Measurements from ENCODE around the gene ATP11A.

- TF ChIP-seq CTCF (IDR thresholded peaks at IDR 0.05) (no peak), POLR2AphosphoS5 (IDR thresholded peaks at IDR 0.05) (no peak), POLR2A (IDR thresholded peaks at IDR 0.05) (no peak), EP300 (IDR thresholded peaks at IDR 0.05) (no peak)
Observed at GRCh38 chr13:112871742-112872141, 181.9 kb downstream of the ATP11A start.

Data from sigmoid colon (tissue), 4 donors.